Activated gamma-delta T cell treated with anti-CD3 and anti-CD28 coated beads, Interleukin-2, amount 50 U/mL, for 16 hours (primary cell): ENCODE measurements around the gene DMPK.

Source experiments
- DNase-seq: peaks from one replicate; pipeline ENCODE4 v3.0.0-alpha.2; 2020; ENCODE audit warnings: low read depth

Gene DMPK

DNA sequence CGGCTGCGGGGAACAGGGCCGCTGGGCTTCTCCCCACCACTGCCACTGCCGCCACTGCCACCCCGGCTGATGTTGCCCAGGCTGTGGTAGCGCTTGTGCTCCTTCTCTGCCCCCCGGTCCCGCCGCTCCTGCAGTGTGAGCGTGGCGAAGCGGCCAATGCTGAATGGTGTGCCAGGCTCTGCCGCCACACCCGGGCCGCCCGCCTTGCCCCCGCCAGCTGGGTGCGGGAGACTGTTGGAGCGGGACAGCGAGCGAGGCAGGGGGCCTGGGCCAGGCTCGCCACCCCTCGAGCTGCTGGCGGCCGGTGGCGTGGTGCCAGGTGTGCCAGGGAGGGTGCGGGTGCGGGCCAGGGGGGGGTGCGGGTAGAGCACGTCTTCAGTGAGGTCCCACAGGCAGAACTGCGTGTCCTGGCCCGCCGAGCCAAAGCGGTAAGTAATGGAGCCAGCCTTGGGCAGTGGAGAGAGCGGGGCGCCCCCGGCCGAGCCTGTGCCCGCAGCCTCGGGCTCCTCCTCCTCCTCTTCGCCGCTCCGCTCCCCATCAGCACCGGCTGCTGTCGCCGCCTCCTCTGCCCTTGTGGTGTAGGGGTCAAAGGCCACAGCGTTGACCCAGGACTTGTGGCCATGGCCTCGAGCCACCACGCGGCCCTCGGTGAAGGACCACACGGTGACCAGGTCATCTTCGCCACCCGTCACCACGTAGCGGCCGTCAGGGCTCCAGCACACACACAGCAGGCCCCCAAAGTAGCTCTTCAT, 3.7 kb upstream of the DMPK start:
- DNase-seq = no peak

- no peak for DNase-seq
These were observed 2.8 kb upstream of the DMPK start for GRCh38 chr19:45785097-45785496.

DNA sequence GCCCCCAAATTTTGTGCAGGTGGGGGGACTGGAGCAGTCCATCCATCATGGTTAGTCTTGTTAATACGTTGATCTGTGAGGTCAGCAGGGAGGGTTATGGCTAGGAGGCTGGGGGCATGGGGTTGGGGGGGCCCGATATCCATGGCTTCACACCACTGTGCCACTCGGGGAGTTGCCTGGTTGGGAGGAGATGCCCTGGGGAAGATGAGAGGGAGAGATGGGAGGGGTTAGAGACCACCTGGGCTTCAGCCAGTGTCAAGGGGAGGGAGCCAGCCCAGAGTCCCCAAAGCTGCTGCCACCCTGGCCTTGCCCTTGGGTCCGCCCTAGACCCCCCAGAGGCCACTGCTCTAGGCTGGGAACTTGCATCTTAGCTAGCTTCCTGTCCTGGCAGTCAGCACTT, 1.8 kb upstream of the DMPK start:
- no peak for DNase-seq

GRCh38 chr19:45782820-45783785, 813 bp upstream of the DMPK start:
- DNase-seq = no peak

DNA sequence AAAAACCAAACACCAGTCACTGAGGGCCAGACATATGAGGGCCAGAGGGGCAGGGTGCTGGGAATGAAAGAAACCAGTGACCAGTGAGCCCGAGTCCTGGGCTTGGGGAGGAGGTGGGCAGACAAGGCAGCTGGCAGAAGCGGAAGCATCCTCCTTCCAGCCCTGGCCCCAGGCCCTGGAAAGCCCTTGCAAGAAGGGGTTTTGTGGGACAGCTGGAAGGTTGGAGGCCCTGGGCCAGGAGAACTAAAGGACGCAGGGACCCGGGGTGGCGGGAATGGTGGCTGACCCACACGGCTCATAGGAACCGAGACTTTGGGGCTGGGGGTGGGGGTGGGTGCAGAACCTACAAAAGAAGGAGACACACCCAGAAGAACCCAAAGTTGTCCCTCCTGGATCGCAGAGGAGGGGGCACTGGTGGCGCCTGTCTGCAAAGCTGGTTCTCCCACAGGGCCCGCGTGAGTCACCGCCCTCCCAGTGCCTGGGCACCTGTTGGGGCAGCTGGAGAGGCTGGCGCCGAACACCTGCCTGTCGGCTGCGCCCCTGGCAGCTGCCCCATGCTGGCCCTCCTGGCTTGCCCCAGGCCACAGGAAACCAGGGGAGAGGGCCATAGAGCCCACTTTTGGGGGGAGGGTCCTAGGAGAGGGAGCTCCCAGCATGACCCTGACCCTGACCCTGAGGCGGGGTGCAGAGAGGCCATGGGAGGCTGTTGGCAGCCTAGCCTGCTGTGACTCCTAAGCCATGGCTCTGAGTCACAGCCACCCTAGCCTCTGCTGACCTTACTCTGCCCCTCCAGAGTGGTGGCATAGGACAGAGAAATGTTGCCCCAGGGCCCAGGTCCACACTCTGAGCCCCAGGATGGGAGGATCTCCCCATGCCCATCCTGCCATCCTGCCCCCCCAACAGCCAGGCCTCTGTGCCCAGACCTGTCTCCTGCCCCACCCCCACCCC, 802 bp downstream of the DMPK start:
- DNase-seq = no peak

DNA sequence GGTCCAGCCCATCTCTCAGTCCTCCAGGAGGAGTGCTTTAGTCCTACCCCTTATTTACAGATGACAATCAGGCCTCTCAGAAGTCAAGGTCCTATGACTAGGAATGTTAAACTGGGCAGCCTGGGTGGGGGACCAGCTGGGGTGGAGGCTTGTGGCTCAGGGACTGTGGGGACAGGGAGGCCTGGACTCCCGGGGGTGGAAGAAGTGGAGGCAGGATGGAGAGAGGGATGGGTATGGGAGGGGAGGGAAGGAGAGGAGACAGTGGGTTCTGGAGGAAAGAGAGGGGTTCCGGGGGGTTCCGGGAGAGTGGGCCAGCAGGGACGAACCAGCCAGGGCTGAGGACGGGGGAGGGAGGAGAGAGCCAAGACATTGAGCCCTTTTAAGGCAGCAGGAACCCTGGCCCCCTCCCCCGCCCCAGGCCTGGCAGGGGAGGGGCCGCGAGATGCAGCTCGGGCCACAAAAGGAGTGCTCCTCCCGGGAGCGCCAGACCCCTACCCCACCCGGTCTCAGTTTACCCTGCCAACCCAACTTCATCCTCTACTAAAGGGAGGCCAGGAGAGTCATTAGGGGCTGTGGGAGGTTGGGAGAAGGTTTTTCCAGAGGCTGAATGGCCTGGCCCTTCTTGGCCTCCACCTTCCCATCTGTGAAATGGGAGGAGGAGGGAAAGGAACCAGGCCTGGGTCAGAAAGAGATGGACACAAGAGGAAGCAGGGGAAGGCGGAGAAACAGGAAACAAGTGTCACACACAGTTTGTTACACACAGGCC, 1.7 kb downstream of the DMPK start:
- no peak for DNase-seq

- DNase-seq = no peak
These were observed 2.2 kb downstream of the DMPK start for GRCh38 chr19:45780146-45780447.

- peak; percentile 65 for DNase-seq
These were observed 2.8 kb downstream of the DMPK start for GRCh38 chr19:45779231-45780145.

DNA sequence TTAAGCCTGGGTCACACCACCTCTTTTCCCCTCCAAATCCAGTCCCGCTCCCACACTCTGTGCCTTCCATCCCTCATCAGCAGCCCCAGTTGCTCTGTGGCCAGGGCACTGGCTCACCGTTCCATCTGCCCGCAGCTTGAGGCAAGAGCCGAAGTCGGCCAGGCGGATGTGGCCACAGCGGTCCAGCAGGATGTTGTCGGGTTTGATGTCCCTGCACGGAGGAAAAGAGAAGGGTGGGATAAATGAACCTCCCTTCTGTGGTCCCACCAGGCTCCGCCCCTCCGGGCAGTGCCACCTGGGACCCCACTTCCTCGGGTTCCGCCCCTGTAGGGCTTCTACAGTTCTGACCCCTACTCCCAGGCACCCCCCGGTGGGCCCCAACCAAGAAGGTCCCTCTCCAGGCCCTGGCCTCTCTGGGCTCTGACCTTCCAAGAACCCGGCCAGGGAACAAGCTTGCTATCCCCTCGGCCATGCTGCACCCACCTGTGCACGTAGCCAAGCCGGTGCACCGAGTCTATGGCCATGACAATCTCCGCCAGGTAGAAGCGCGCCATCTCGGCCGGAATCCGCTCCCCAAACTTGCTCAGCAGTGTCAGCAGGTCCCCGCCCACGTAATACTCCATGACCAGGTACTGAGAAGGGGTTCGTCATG, 4.2 kb downstream of the DMPK start:
- DNase-seq = no peak

DNA sequence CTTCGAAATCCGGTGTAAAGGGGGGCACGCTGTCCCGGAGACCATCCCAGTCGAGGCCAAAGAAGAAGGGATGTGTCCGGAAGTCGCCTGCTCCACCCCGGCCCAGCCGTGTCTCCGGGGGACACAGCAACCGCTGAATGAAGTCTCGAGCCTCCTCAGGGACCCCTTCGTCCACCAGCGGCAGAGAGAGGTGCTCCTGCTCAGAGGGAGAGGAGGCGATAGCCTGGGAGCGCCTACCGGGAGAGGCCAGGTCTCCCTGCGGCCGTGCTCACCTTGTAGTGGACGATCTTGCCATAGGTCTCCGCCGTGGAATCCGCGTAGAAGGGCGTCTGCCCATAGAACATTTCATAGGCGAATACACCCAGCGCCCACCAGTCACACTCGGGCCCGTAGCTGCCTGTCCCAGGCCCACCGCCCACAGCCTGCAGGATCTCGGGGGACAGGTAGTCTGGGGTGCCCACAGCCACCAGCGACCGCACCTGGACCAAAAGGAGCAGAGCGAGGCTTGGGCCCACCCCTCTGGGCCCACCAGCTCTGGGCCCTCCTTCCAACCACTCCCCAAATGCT, 4.8 kb downstream of the DMPK start:
- DNase-seq = no peak

- DNase-seq = no peak
These were observed 7.5 kb downstream of the DMPK start for GRCh38 chr19:45774765-45775164.

DNA sequence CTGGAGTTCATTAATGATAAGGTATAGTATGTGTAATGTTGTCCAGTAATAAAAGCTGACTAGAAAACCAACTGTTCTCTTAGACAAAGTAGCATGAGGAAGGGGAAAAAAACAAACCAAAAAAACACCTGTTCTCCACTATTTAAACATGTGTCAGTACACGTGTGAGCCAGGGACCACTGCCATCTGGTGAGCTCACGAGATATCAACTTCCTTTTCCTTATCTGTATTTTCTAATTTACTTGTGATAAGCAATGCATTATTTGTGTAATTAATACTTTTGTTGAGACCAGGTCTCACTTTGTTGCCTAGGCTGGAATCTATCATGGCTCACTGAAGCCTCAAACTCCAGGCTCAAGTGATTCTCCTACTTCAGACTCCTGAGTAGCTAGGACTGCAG, 8.9 kb downstream of the DMPK start:
- no peak for DNase-seq

DNA sequence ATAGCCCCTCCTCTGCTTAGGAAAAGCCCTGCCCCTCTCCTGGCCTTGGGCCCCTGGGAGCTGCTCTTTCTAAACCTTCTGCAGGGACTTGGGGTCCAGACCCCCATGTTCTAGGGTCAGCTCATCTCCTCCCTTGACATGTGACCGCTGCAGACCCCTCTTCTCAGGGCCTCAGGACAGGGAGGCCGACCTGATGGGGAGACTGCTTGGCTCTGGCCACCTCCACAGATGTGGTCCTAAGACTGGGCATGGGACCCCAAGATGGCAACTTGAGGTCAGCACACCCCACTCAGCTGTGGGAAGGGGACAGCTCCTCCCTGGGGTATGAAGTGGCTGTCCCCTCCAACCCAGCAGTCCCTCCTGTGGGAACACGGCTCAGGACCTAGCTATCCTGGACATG, 9.4 kb downstream of the DMPK start:
- no peak for DNase-seq

- no peak for DNase-seq
These were observed 10.0 kb downstream of the DMPK start for GRCh38 chr19:45772130-45772840.

DNA sequence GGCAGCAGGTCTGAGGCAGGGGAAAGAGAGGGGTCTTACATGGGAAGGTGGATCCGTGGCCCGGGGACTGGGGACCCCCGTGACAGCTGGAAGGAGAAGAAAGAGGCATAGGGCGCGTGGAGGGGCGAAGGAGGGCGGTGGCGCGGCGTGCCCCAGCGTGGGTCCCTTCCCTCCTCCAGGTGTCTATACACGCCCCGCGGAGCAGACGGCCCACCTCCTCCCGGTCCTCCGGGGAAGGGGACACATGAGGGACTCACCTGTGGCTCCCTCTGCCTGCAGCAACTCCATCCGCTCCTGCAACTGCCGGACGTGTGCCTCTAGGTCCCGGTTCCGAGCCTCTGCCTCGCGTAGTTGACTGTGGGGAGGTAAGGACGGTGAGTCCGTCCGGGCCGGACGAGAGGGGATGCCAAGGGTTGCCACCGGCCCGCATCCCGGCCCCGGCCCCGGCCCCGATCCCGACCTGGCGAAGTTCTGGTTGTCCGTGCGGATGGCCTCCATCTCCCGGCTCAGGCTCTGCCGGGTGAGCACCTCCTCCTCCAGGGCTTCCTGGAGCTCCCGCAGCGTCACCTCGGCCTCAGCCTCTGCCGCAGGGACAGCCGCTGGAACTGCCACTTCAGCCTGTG, 10.9 kb downstream of the DMPK start:
- DNase-seq = no peak

DNA sequence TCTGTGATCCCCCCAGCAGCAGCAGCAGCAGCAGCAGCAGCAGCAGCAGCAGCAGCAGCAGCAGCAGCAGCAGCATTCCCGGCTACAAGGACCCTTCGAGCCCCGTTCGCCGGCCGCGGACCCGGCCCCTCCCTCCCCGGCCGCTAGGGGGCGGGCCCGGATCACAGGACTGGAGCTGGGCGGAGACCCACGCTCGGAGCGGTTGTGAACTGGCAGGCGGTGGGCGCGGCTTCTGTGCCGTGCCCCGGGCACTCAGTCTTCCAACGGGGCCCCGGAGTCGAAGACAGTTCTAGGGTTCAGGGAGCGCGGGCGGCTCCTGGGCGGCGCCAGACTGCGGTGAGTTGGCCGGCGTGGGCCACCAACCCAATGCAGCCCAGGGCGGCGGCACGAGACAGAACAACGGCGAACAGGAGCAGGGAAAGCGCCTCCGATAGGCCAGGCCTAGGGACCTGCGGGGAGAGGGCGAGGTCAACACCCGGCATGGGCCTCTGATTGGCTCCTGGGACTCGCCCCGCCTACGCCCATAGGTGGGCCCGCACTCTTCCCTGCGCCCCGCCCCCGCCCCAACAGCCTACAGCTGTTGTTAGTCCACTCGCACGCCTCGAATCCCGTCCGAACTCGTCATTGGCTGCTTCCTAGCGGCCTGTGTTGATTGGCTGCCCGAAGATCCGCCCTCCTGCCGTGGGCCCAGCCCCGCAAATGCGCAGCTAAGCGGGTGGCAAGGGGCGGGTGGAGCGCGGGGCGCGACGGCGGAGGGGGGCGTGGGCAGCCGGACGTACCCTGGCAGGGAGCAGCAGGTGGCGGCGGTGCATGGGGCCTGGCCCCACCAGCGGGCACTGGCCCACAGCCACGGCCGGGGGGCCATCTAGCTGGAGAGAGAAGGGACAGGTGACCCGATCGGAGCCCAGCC, 11.8 kb downstream of the DMPK start:
- DNase-seq = peak; percentile 88

- DNase-seq = no peak
These were observed 12.5 kb downstream of the DMPK start for GRCh38 chr19:45769821-45770191.
